HepG2 (cell line): ENCODE results near the gene LLGL1. TPM values are rescaled to one million over a fixed set of nuclear protein-coding genes. Genes with fewer than 3 reads are reported as not detected.

Experiments used
- BCL6 ChIP-seq: IDR thresholded peaks from 2 replicates; pipeline ENCODE4 v1.6.1; 2016; ENCODE audit warnings: missing genetic modification reagents, missing compliant biosample characterization
- ERF ChIP-seq: IDR thresholded peaks from 2 replicates; pipeline ENCODE4 v1.6.1; 2018; ENCODE audit warnings: missing biosample characterization, missing genetic modification reagents
- HNF4A ChIP-seq: sonication (generic); formaldehyde crosslinking; IDR thresholded peaks from 2 replicates; pipeline ENCODE4 v1.4.0; 2020; ENCODE audit warnings: missing genetic modification reagents
- HNRNPK ChIP-seq: fragments of 200-400 bp; formaldehyde crosslinking; IDR thresholded peaks from 2 replicates; pipeline ENCODE4 v1.6.1; 2018; ENCODE audit warnings: low read length, low read depth, moderate library complexity, mild to moderate bottlenecking; ENCODE audit not compliant: poor library complexity, severe bottlenecking
- MAX ChIP-seq: IDR thresholded peaks from 2 replicates; pipeline ENCODE4 v1.6.1; 2012; ENCODE audit warnings: inconsistent platforms
- SOX6 ChIP-seq, 2 experiments: fragments of 450-650 bp in 1 of 2; sonication (generic) in 1 of 2; formaldehyde crosslinking in 1 of 2; IDR thresholded peaks; 2 replicates each; pipeline versions ENCODE4 v1.4.0 to v1.6.1; 2017 to 2020; ENCODE audit warnings: antibody characterized with exemption in 1 of 2, mild to moderate bottlenecking in 1 of 2, missing genetic modification reagents in 1 of 2
- ZBTB21 ChIP-seq: sonication (generic); formaldehyde crosslinking; IDR thresholded peaks from 2 replicates; pipeline ENCODE4 v1.4.0; 2020; ENCODE audit warnings: missing genetic modification reagents
- ZBTB33 ChIP-seq: sonication (generic); formaldehyde crosslinking; IDR thresholded peaks from 2 replicates; pipeline ENCODE4 v1.4.0; 2020; ENCODE audit warnings: missing genetic modification reagents
- ZKSCAN1 ChIP-seq: fragments of 150-350 bp; IDR thresholded peaks from 2 replicates; pipeline ENCODE4 v1.6.1; 2014; ENCODE audit warnings: low read length
- ZNF121 ChIP-seq: sonication (generic); formaldehyde crosslinking; IDR thresholded peaks from 2 replicates; pipeline ENCODE4 v1.5.0; 2020; ENCODE audit warnings: mild to moderate bottlenecking, missing genetic modification reagents
- ZNF3 ChIP-seq: IDR thresholded peaks from 2 replicates; pipeline ENCODE4 v1.7.0; 2017; ENCODE audit warnings: inconsistent platforms
- ZNF557 ChIP-seq: sonication (generic); formaldehyde crosslinking; IDR thresholded peaks from 2 replicates; pipeline ENCODE4 v1.4.0; 2020; ENCODE audit warnings: missing genetic modification reagents
- ZNF563 ChIP-seq: sonication (generic); formaldehyde crosslinking; IDR thresholded peaks from 2 replicates; pipeline ENCODE4 v1.8.0; 2022; ENCODE audit warnings: mild to moderate bottlenecking, moderate library complexity, missing genetic modification reagents
- ZNF598 ChIP-seq: sonication (generic); formaldehyde crosslinking; IDR thresholded peaks from 2 replicates; pipeline ENCODE4 v1.5.1; 2020; ENCODE audit warnings: mild to moderate bottlenecking, missing genetic modification reagents, borderline replicate concordance
- ZNF704 ChIP-seq: sonication (generic); formaldehyde crosslinking; IDR thresholded peaks from 2 replicates; pipeline ENCODE4 v1.8.1; 2023; ENCODE audit warnings: mild to moderate bottlenecking, inconsistent platforms, moderate library complexity, missing genetic modification reagents, borderline replicate concordance
- ZNF841 ChIP-seq: sonication (generic); formaldehyde crosslinking; IDR thresholded peaks from 2 replicates; pipeline ENCODE4 v1.8.1; 2023; ENCODE audit warnings: missing genetic modification reagents, borderline replicate concordance
- ZXDC ChIP-seq: sonication (generic); formaldehyde crosslinking; IDR thresholded peaks from 2 replicates; pipeline ENCODE4 v1.5.0; 2020; ENCODE audit warnings: mild to moderate bottlenecking, missing genetic modification reagents
- polyA plus RNA-seq, 8 experiments: library from polyadenylated mRNA; depleted of rRNA in 3 of 8; stranded (reverse) in 7 of 8; unstranded in 1 of 8; fragments of >200 nt; fragmentation: Illumina TruSeq in 4 of 8; extraction: Trizol in 4 of 8; gene quantifications; 2 replicates each; pipeline versions ENCODE4 v1.2.1 to v1.2.3, GENCODE V29; 2011 to 2016; ENCODE audit warnings: low read depth in 4 of 8, missing spikeins in 1 of 8, mixed read lengths in 1 of 8; ENCODE audit not compliant: insufficient read depth in 1 of 8
- total RNA-seq, 5 experiments: library from RNA; depleted of rRNA; stranded (reverse); fragments of >200 nt; fragmentation: Illumina TruSeq; extraction: Trizol; gene quantifications; 2 replicates each; pipeline ENCODE4 v1.2.3, GENCODE V29; 2016; ENCODE audit warnings: low read depth in 1 of 5

The LLGL1 gene
- total and polyA plus RNA-seq, 2 of the 13 experiments (the other 11 are each of a cell fraction or from before 2014, with no cell fraction given) = 15.0 to 15.3 TPM

- peak; percentile 48; the same call in 1 of the 2 replicates for TF ChIP-seq ZXDC (CRISPR knock-in tag)
- TF ChIP-seq ZNF704 (CRISPR knock-in tag) = peak; percentile 12; the same call in 1 of the 2 replicates
- TF ChIP-seq ZNF598 (CRISPR knock-in tag) = no peak
- TF ChIP-seq ZNF841 (CRISPR knock-in tag) = no peak; the same call in 1 of the 2 replicates
- TF ChIP-seq MAX = peak; percentile 54; the same call in 1 of the 2 replicates
- no peak for TF ChIP-seq HNRNPK
- TF ChIP-seq ZKSCAN1 = 0 out of 2 replicates have a peak, but pooled peaks have one; percentile 55
- TF ChIP-seq ZNF563 (CRISPR knock-in tag) = peak; percentile 87; the same call in 1 of the 2 replicates
- no peak for TF ChIP-seq ZNF3
- 0 out of 2 replicates have a peak, but pooled peaks have one; percentile 15 for TF ChIP-seq BCL6
- TF ChIP-seq ZNF121 (CRISPR knock-in tag) = 0 out of 2 replicates have a peak, but pooled peaks have one; percentile 18
- no peak for TF ChIP-seq SOX6 (IDR thresholded peaks at IDR 0.05)
- peak; percentile 33; the same call in 1 of the 2 replicates for TF ChIP-seq SOX6 (CRISPR knock-in tag; IDR thresholded peaks at IDR 0.05)
- TF ChIP-seq ZBTB21 (CRISPR knock-in tag) = peak; percentile 11; the same call in 1 of the 2 replicates
- TF ChIP-seq HNF4A (CRISPR knock-in tag) = no peak
- 0 out of 2 replicates have a peak, but pooled peaks have one; percentile 33 for TF ChIP-seq ZBTB33 (CRISPR knock-in tag)
- peak; percentile 42 for TF ChIP-seq ERF (CRISPR knock-in tag)
- no peak for TF ChIP-seq ZNF557 (CRISPR knock-in tag)
Measured at GRCh38 chr17:18183334-18184142, 41.9 kb upstream of the LLGL1 start, which contains the start of gene ALKBH5 (continued).
